NCI-H82 treated with DMSO at 0.1 percent for 48 hours (cell line): ENCODE data around the gene BUB1.
"Not testable (repeated sequence)": the region's sequence is repeated elsewhere in the genome, so short reads cannot be mapped to it uniquely, and the experiment has no call there.

ENCODE experiments used
- DNase-seq: peaks from one replicate; lab custom pipeline; 2025; ENCODE audit not compliant: unreplicated experiment; lab: John Stamatoyannopoulos, UW

BUB1 gene

DNA sequence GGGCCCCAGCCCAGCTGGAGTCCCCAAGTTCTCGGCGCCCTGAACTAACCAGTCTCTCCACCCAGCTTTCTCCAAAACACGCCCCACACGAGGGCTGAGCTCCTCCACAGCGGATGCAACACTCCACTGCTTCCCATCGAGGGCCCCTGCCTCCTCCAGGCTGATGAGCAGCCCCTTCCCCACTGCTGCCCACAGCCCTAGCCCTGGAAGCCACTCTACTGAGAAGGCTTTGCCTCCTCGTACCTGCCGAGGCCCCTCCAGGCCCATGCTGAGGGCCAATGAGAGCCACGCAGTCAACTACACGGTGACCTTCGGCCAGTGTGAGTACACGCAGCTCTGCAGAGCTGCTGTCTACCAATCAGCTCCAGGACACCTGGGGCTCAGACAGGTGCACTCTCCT, 72.8 kb downstream of the BUB1 start:
- DNase-seq = not testable (repeated sequence)

DNA sequence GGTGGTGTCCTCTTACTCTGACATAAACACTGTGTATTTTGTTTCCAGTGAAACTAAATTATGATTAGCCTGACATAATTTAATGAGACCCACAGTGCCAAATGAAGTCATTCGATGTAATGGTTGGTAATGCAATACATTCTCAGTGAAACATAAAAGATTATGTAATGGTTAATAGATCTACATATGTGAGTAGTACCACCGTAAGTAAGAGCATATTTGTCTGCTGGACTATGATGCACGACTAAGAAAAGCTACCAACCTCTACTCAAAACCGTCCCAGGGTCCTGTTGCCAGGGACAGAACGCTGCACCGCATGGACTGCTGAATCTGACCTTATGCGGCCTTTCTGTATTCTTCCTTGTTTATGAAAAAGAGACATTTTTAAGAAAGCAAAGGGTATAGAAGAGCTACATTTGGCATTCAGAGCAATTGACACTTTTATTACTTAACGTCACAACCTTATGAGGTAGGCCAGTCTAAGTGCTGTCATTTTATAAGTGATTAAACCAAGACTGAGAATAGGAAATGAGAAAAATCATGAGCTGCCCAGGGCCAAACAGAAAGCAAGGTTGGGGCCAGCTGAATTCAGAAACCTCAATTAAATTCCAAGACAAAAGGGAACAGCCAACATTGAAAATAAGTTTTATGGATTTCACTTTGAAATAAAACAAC, 73.8 kb downstream of the BUB1 start:
- not testable (repeated sequence) for DNase-seq

DNA sequence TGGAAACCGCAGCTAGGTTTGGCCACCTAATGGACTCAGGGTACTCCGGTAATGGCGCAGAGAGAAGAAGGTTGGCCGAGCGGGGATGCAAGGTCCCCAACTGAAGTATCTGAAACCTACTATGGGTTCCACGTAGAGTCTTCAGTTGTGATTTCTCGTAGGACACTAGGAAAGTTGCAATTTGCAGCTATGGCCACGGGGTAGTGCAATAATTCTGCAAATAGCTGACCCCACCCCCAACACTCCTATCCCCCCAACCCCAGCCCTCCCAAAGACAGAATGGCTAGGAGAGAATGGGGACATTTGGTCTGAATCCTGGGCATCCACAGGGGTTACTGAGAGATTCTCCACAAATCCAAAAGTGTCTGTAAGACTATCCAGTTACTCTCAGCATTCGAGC, 75.7 kb downstream of the BUB1 start:
- not testable (repeated sequence) for DNase-seq

DNA sequence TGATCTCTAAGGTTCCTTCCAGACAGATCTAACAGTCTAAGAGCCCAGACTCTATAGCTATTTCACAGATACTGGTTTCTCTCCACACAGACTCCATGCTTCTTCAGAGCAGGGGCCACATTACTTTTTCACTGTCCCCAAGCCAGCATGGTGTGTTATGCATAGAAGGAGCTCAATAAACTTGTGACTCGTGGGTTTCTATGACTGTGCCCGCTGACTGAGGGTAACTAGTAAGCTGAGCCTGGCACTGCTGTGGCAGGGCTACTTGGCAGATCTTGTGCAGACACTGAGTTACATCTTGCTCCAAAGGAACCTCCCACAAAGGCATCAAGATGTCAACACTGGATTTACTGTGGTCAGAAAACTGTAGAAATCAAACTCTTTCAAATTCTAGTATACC, 85.9 kb downstream of the BUB1 start:
- not testable (repeated sequence) for DNase-seq

DNA sequence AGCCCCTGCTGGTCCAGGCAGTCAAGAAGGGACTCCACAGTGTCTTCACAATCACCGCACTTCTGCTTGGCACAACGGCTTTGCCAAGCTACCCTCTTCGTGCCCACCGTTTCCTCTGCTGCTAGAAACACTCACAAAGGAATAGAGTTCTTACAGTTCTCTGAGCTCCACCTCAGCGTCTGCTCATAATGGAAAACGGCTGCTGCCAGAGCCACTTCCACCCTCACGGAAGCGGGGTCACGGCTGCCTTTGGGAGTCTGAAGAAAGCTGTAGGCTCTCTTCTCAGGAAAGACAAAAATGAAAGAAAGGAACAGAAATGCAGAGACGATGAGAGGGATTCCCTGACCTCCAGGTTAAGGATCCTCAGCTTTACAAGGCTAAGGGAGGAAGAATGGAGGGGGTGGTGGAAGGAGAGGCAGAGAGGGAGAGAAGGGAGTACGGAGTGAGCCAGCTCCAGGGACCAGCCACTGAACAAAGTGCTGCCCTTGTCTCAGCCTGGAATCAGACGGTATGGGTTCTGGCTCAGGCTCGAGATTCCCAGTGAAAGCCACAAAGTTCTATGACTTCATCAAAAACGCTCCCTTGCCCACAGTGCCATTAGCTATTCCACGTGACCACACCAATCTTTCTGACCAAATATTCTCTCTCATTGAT, 88.1 kb downstream of the BUB1 start:
- not testable (repeated sequence) for DNase-seq

DNA sequence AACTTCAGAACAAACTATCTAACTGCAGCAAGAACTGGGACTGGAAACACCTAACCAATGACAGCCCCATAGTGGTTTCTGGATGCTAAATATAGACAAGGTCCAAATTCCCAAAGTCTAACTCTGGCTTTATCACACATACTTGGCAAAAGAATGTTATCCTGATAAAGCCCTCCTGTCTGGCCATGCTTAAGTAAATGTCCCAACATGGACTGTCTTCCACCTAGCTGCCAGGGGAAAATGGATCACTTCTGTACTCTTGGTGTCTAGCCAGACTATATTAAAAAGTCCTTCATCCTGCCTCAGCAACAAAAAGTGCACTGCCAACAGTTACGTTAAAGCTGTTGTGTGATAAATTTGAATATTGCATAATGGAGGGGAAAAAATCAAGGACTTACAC, 89.3 kb downstream of the BUB1 start:
- not testable (repeated sequence) for DNase-seq
